ENCODE measurements around the gene CUL1.

The CUL1 gene

GRCh38 chr7:148809856-148810255 lies 111.2 kb downstream of the CUL1 start:
- no peak for DNase-seq

GRCh38 chr7:148811892-148812291 lies 113.2 kb downstream of the CUL1 start:
- DNase-seq, result no peak

- no peak for DNase-seq
Observed at GRCh38 chr7:148813890-148814289, 115.2 kb downstream of the CUL1 start.

- DNase-seq, result no peak
Observed at GRCh38 chr7:148814922-148815559, 116.3 kb downstream of the CUL1 start.

- DNase-seq, result peak; percentile 4
Observed at GRCh38 chr7:148815612-148816011, 116.9 kb downstream of the CUL1 start.

- DNase-seq, result no peak
Observed at GRCh38 chr7:148819697-148820360, 121.1 kb downstream of the CUL1 start.

GRCh38 chr7:148821422-148821821 lies 122.7 kb downstream of the CUL1 start:
- no peak for DNase-seq

GRCh38 chr7:148824864-148825263 lies 126.2 kb downstream of the CUL1 start:
- no peak for DNase-seq

- DNase-seq, result no peak
Observed at GRCh38 chr7:148825338-148825737, 126.6 kb downstream of the CUL1 start.

- no peak for DNase-seq
Observed at GRCh38 chr7:148828965-148829364, 130.3 kb downstream of the CUL1 start.

- no peak for DNase-seq
Observed at GRCh38 chr7:148830897-148831692, 132.4 kb downstream of the CUL1 start.

- DNase-seq, result no peak
Observed at GRCh38 chr7:148831782-148832181, 133.1 kb downstream of the CUL1 start.

GRCh38 chr7:148834605-148835004 lies 135.9 kb downstream of the CUL1 start:
- DNase-seq, result no peak

GRCh38 chr7:148835854-148836253 lies 137.2 kb downstream of the CUL1 start:
- DNase-seq, result no peak

GRCh38 chr7:148838905-148839304 lies 140.2 kb downstream of the CUL1 start:
- no peak for DNase-seq

GRCh38 chr7:148847815-148848734 lies 149.4 kb downstream of the CUL1 start:
- no peak for DNase-seq

GRCh38 chr7:148849393-148850098 lies 150.8 kb downstream of the CUL1 start:
- no peak for DNase-seq

- DNase-seq, result no peak
Observed at GRCh38 chr7:148850564-148850963, 151.9 kb downstream of the CUL1 start.

Measured in COR-L47 (cell line).